Upper lobe of left lung (tissue), 6 donors: ENCODE data around the gene LMTK3. TPM values are rescaled to one million over a fixed set of nuclear protein-coding genes. Genes with fewer than 3 reads are reported as not detected.

Experiments used
- ATAC-seq, 2 donors: fragments of 200-7000 bp; cut with Tn5 transposase; one replicate each; pipeline ENCODE4 v1.9.1; 2022; ENCODE audit warnings: mild to moderate bottlenecking in 2 of 2, moderate library complexity in 2 of 2; ENCODE audit not compliant: low FRiP score in 2 of 2
- DNase-seq, 2 donors: peaks; one replicate each; pipeline ENCODE4 v3.0.0-alpha.2; 2019 to 2020
- H3K27ac ChIP-seq, 4 donors: fragments of 200-600 bp; sonication (generic); one replicate each; pipeline ENCODE4 v1.5.1; 2016 to 2019
- H3K27me3 ChIP-seq, 4 donors: fragments of 200-600 bp; sonication (generic); one replicate each; pipeline ENCODE4 v1.5.1; 2017 to 2019
- H3K36me3 ChIP-seq, 4 donors: fragments of 200-600 bp; sonication (generic); one replicate each; pipeline ENCODE4 v1.5.1; 2016 to 2019
- H3K4me1 ChIP-seq, 4 donors: fragments of 200-600 bp; sonication (generic); one replicate each; pipeline ENCODE4 v1.5.1; 2018 to 2019
- H3K4me3 ChIP-seq, 4 donors: fragments of 200-600 bp; sonication (generic); one replicate each; pipeline ENCODE4 v1.5.1; 2017 to 2019; ENCODE audit warnings: mild to moderate bottlenecking in 2 of 4, moderate library complexity in 1 of 4
- H3K9me3 ChIP-seq, 4 donors: fragments of 200-600 bp; sonication (generic); one replicate each; pipeline ENCODE4 v1.5.1; 2018 to 2019
- CTCF ChIP-seq, 6 experiments: fragments of 450-650 bp in 4 of 6; fragments of 200-600 bp in 2 of 6; sonication (generic) in 2 of 6; IDR thresholded peaks; one replicate each; pipeline ENCODE4 v1.5.1; 2016 to 2019; ENCODE audit warnings: antibody characterized with exemption in 6 of 6
- EP300 ChIP-seq, 4 donors: sonication (generic); formaldehyde crosslinking; IDR thresholded peaks; one replicate each; pipeline ENCODE4 v1.5.1; 2017; ENCODE audit warnings: antibody characterized with exemption in 4 of 4, control low read depth in 2 of 4
- POLR2A ChIP-seq, 4 donors: fragments of 450-650 bp; IDR thresholded peaks; one replicate each; pipeline ENCODE4 v1.5.1; 2016 to 2017; ENCODE audit warnings: antibody characterized with exemption in 4 of 4, mild to moderate bottlenecking in 2 of 4
- POLR2AphosphoS5 ChIP-seq, 2 donors: sonication (generic); formaldehyde crosslinking; IDR thresholded peaks; one replicate each; pipeline ENCODE4 v1.5.1; 2017; ENCODE audit warnings: antibody characterized with exemption in 2 of 2
- WGBS, 2 donors: methylation state at CpG; one replicate each; pipeline ENCODE4 v1.1.5; 2017 to 2018; 5-methylcytosine and 5-hydroxymethylcytosine counted together
- total RNA-seq, 6 donors: library from RNA; depleted of rRNA in 4 of 6; stranded (reverse); fragments of >200 nt in 4 of 6; gene quantifications; one replicate each; pipeline versions ENCODE4 v1.1.0 to v1.2.1, GENCODE V29; 2016 to 2021
- donor health status: DM: no; HTN: no; CAD: no; lungs with moderate emphysema.
- donor health status: DM: no; HTN: yes; CAD: no; lungs with severe emphysema.

The LMTK3 gene
- total RNA-seq, 6 donors from 2014 or later, result 4.9 to 45.1 (median 13.1) TPM

- TF ChIP-seq EP300 (IDR thresholded peaks at IDR 0.05), result no peak
- no peak for TF ChIP-seq POLR2AphosphoS5 (IDR thresholded peaks at IDR 0.05)
- TF ChIP-seq CTCF (IDR thresholded peaks at IDR 0.05), result no peak
- no peak for TF ChIP-seq POLR2A (IDR thresholded peaks at IDR 0.05)
- Histone ChIP-seq H3K36me3 (no peaks in the 10 kb centered on the region), H3K9me3 (no peaks in the 10 kb centered on the region), H3K27me3 (no peaks in the 10 kb centered on the region), H3K4me3 (no peak overlapping the region), H3K4me1 (peaks cover 0 to 7% (median 6%) of the 10 kb centered on the region in 4 donors), H3K27ac (no peak overlapping the region)
- ATAC-seq, result peak in 1 of 2 donors; percentile 58
- WGBS, 2 donors, result 64 to 67% methylated on average over 14 to 25 of the region's 25 CpGs
- no peak for DNase-seq
These were observed 33.5 kb upstream of the LMTK3 start for GRCh38 chr19:48544856-48545750.

- no peaks in the 10 kb centered on the region for H3K9me3 ChIP-seq
- ATAC-seq (peak; percentile 21 to 77), DNase-seq (peak in 1 of 2 donors; percentile 68)
- no peaks in the 10 kb centered on the region for H3K36me3 ChIP-seq
- no peak overlapping the region for H3K4me3 ChIP-seq
- TF ChIP-seq CTCF (IDR thresholded peaks at IDR 0.05) (no peak), POLR2AphosphoS5 (IDR thresholded peaks at IDR 0.05) (no peak), EP300 (IDR thresholded peaks at IDR 0.05) (no peak), POLR2A (IDR thresholded peaks at IDR 0.05) (no peak)
- peaks cover 0 to 7% (median 6%) of the 10 kb centered on the region in 4 donors for H3K4me1 ChIP-seq
- no peak overlapping the region for H3K27ac ChIP-seq
- no peaks in the 10 kb centered on the region for H3K27me3 ChIP-seq
- WGBS, 2 donors, result 25 to 30% methylated on average over 19 of the region's 19 CpGs
These were observed 31.6 kb upstream of the LMTK3 start for GRCh38 chr19:48543121-48543710.

GRCh38 chr19:48541813-48542212 is 30.2 kb upstream of the LMTK3 start:
- TF ChIP-seq POLR2A (IDR thresholded peaks at IDR 0.05) (no peak), EP300 (IDR thresholded peaks at IDR 0.05) (no peak), POLR2AphosphoS5 (IDR thresholded peaks at IDR 0.05) (no peak), CTCF (IDR thresholded peaks at IDR 0.05) (no peak)
- DNase-seq, result no peak
- WGBS, 2 donors, result 94 to 96% methylated on average over 6 of the region's 6 CpGs
- no peak for ATAC-seq
- H3K4me1 ChIP-seq, result peaks cover 0 to 7% (median 6%) of the 10 kb centered on the region in 4 donors
- H3K36me3 ChIP-seq, result no peaks in the 10 kb centered on the region
- no peak overlapping the region for H3K4me3 ChIP-seq
- no peaks in the 10 kb centered on the region for H3K9me3 ChIP-seq
- H3K27me3 ChIP-seq, result no peaks in the 10 kb centered on the region
- no peak overlapping the region for H3K27ac ChIP-seq

- Histone ChIP-seq H3K4me3 (no peak overlapping the region), H3K4me1 (peaks cover 0 to 7% (median 6%) of the 10 kb centered on the region in 4 donors), H3K36me3 (no peaks in the 10 kb centered on the region), H3K9me3 (no peaks in the 10 kb centered on the region), H3K27ac (no peak overlapping the region), H3K27me3 (no peaks in the 10 kb centered on the region)
- ATAC-seq (no peak), DNase-seq (no peak)
- 59 to 71% methylated on average over 7 of the region's 7 CpGs for WGBS, 2 donors
- no peak for TF ChIP-seq CTCF (IDR thresholded peaks at IDR 0.05)
- TF ChIP-seq EP300 (IDR thresholded peaks at IDR 0.05), result no peak
- no peak for TF ChIP-seq POLR2AphosphoS5 (IDR thresholded peaks at IDR 0.05)
- no peak for TF ChIP-seq POLR2A (IDR thresholded peaks at IDR 0.05)
These were observed 28.5 kb upstream of the LMTK3 start for GRCh38 chr19:48540110-48540509.
